SU-DHL-6 (cell line): ENCODE results near the gene FMN1.

Source experiments
- H2AFZ ChIP-seq: fragments of 200-600 bp; sonication (generic); 2 replicates; pipeline ENCODE4 v1.6.1; 2014; ENCODE audit warnings: low read depth, mild to moderate bottlenecking, moderate library complexity, mixed read lengths, antibody characterized with exemption, low read length; ENCODE audit not compliant: severe bottlenecking
- H3F3A ChIP-seq: fragments of 200-600 bp; shearing (Covaris generic); 2 replicates; pipeline ENCODE4 v1.6.0; 2016; ENCODE audit warnings: antibody characterized with exemption, mild to moderate bottlenecking; ENCODE audit not compliant: insufficient read depth
- H3K27ac ChIP-seq: fragments of 200-600 bp; sonication (generic); 2 replicates; pipeline ENCODE4 v1.5.1; 2016; ENCODE audit warnings: low read depth, mild to moderate bottlenecking, low read length, moderate library complexity, mixed read lengths
- H3K27me3 ChIP-seq: fragments of 200-600 bp; sonication (generic), shearing (Covaris generic); 2 replicates; pipeline ENCODE4 v1.6.0; 2014; ENCODE audit warnings: mild to moderate bottlenecking, low read length
- H3K36me3 ChIP-seq: fragments of 200-600 bp; sonication (generic); 2 replicates; pipeline ENCODE4 v1.6.1; 2014; ENCODE audit warnings: mild to moderate bottlenecking, low read length, mixed read lengths
- H3K4me2 ChIP-seq: fragments of 300-600, 200-600 bp; shearing (Covaris generic), sonication (generic); 2 replicates; pipeline ENCODE4 v1.6.0; 2014; ENCODE audit warnings: low read length, low read depth, mild to moderate bottlenecking; ENCODE audit not compliant: poor library complexity, severe bottlenecking
- H3K4me3 ChIP-seq: fragments of 200-600 bp; sonication (generic); 2 replicates; pipeline ENCODE4 v1.5.1; 2014; ENCODE audit warnings: antibody characterized with exemption, low read length, mild to moderate bottlenecking, mixed read lengths; ENCODE audit not compliant: insufficient read depth, poor library complexity, severe bottlenecking
- H3K79me2 ChIP-seq: fragments of 200-600 bp; sonication (generic); 2 replicates; pipeline ENCODE4 v1.6.1; 2014; ENCODE audit warnings: mild to moderate bottlenecking, low read length, moderate library complexity; ENCODE audit not compliant: insufficient read depth
- H3K9ac ChIP-seq: fragments of 200-600 bp; sonication (generic); 2 replicates; pipeline ENCODE4 v1.7.0; 2014; ENCODE audit warnings: mild to moderate bottlenecking, low read length
- H3K9me2 ChIP-seq: fragments of 200-600 bp; sonication (generic); replicated peaks from 2 replicates; pipeline ENCODE4 v1.6.1; 2014; ENCODE audit warnings: low read length; ENCODE audit not compliant: insufficient read depth
- H3K9me3 ChIP-seq: fragments of 200-600 bp; sonication (generic); 2 replicates; pipeline ENCODE4 v1.6.1; 2014; ENCODE audit warnings: low read length, mixed read lengths; ENCODE audit not compliant: insufficient read depth
- H4K20me1 ChIP-seq: fragments of 200-600 bp; sonication (generic); 2 replicates; pipeline ENCODE4 v1.6.1; 2014; ENCODE audit warnings: low read depth, mild to moderate bottlenecking, antibody characterized with exemption, low read length, moderate library complexity, mixed read lengths
- CTCF ChIP-seq: fragments of 200-600 bp; sonication (generic); IDR thresholded peaks from one replicate; pipeline ENCODE4 v1.5.1; 2017; ENCODE audit warnings: antibody characterized with exemption, mild to moderate bottlenecking, low read length, moderate library complexity; ENCODE audit not compliant: insufficient read depth, poor library complexity, severe bottlenecking
- EZH2phosphoT487 ChIP-seq: fragments of 200-600 bp; sonication (generic), shearing (Covaris generic); conservative IDR thresholded peaks from 2 replicates; pipeline ENCODE4 v1.6.1; 2018; ENCODE audit warnings: mild to moderate bottlenecking, antibody characterized with exemption, low read length, moderate library complexity, mixed read lengths

FMN1 gene

GRCh38 chr15:32967521-32967920, 227.0 kb downstream of the FMN1 start:
- Histone ChIP-seq H3K4me3 (no peak overlapping the region), H4K20me1 (no peaks in the 10 kb centered on the region), H3K36me3 (no peaks in the 10 kb centered on the region), H2AFZ (no peak overlapping the region), H3K9me3 (no peaks in the 10 kb centered on the region), H3K9ac (no peak overlapping the region), H3K27ac (no peak overlapping the region), H3K4me2 (no peak overlapping the region), H3K27me3 (0 out of 2 replicates have a peak, but pooled peaks cover 2% of the 10 kb centered on the region), H3K79me2 (no peaks in the 10 kb centered on the region), H3K9me2 (no peaks in the 10 kb centered on the region), H3F3A (no peaks in the 10 kb centered on the region)
- TF ChIP-seq CTCF (no peak), EZH2phosphoT487 (no peak)

GRCh38 chr15:32966512-32966911, 228.0 kb downstream of the FMN1 start:
- TF ChIP-seq EZH2phosphoT487 = no peak
- Histone ChIP-seq H2AFZ (no peak overlapping the region), H3K4me2 (no peak overlapping the region), H3K27me3 (0 out of 2 replicates have a peak, but pooled peaks cover 2% of the 10 kb centered on the region), H3K4me3 (no peak overlapping the region), H3K79me2 (no peaks in the 10 kb centered on the region), H3K9ac (no peak overlapping the region), H3F3A (no peaks in the 10 kb centered on the region), H3K9me2 (no peaks in the 10 kb centered on the region), H3K27ac (no peak overlapping the region), H4K20me1 (no peaks in the 10 kb centered on the region), H3K36me3 (no peaks in the 10 kb centered on the region), H3K9me3 (no peaks in the 10 kb centered on the region)

GRCh38 chr15:32965897-32966296, 228.6 kb downstream of the FMN1 start:
- H3K27ac ChIP-seq = no peak overlapping the region
- no peak overlapping the region for H2AFZ ChIP-seq
- no peaks in the 10 kb centered on the region for H3K9me2 ChIP-seq
- H3K4me2 ChIP-seq = no peak overlapping the region
- H3K4me3 ChIP-seq = no peak overlapping the region
- no peaks in the 10 kb centered on the region for H3K27me3 ChIP-seq
- no peaks in the 10 kb centered on the region for H3F3A ChIP-seq
- TF ChIP-seq CTCF (no peak), EZH2phosphoT487 (no peak)
- H4K20me1 ChIP-seq = no peaks in the 10 kb centered on the region
- no peaks in the 10 kb centered on the region for H3K9me3 ChIP-seq
- H3K79me2 ChIP-seq = no peaks in the 10 kb centered on the region
- H3K9ac ChIP-seq = no peak overlapping the region
- no peaks in the 10 kb centered on the region for H3K36me3 ChIP-seq

- Histone ChIP-seq H3K27ac (no peak overlapping the region), H3K9me2 (no peaks in the 10 kb centered on the region), H3K4me2 (no peak overlapping the region), H3K36me3 (no peaks in the 10 kb centered on the region), H3K9ac (no peak overlapping the region), H3K79me2 (no peaks in the 10 kb centered on the region), H4K20me1 (no peaks in the 10 kb centered on the region), H3F3A (no peaks in the 10 kb centered on the region), H3K4me3 (no peak overlapping the region), H3K9me3 (no peaks in the 10 kb centered on the region), H3K27me3 (no peaks in the 10 kb centered on the region), H2AFZ (no peak overlapping the region)
- TF ChIP-seq CTCF (no peak), EZH2phosphoT487 (no peak)
These were observed 235.4 kb downstream of the FMN1 start for GRCh38 chr15:32959077-32959476.
